ENCODE measurements around the gene GOLGA6D. TPM values are rescaled to one million over a fixed set of nuclear protein-coding genes. Genes with fewer than 3 reads are reported as not detected.
"Not testable (repeated sequence)": the region's sequence is repeated elsewhere in the genome, so short reads cannot be mapped to it uniquely, and the experiment has no call there.

The GOLGA6D gene
- polyA plus RNA-seq, 3 donors = not detected

DNA sequence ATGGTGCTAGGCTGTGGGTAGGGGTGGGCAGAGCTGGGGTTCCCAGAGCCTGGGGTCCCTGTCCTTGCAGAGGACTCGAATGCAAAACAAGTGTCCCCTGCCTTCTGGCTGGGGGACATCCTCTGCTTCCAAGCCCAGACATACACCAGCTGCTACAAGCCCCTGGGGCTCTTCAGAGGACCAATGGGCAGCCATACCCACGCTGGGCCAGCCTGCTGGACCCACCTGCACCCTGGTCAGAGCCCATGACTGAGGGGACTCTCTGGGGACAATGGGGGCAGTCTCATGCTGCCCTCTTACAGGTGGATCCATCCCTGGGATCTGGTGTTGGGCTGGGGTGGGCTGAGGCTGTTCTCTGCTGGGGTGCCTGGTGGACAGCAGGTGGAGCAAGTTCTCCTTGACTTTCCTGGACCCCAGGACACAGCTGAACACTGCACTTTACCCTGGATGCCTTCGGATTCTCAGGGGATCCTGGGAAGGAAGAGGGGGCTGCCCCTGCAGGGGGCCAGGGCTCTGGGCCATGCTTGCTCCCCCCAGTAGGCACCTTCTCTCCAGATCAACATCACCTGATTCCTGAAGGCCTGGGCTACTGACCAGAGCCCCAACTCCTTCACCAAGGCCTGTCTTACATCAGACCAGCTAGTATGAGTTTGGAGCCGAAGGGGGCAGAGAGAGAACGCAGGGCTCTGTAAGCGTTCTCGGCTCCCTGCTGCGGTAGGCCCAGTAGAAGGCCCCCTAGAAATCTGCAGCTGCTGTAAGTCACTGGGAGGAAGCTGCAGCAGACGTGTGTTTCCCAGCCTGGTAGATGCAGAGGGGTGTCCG is 46.1 kb downstream of the GOLGA6D start:
- DNase-seq = no peak
- H4K20me1 ChIP-seq (ENCODE audit: insufficient read depth, low read length) = no peaks in the 10 kb centered on the region
- H3K9me3 ChIP-seq (replicated peaks in 1 of 2; ENCODE audit: control insufficient read depth in 1 of 2, insufficient read depth in 1 of 2, low read length in 2 of 2) = no peaks in the 10 kb centered on the region
- H3K4me3 ChIP-seq (replicated peaks in 1 of 3; ENCODE audit: low read depth in 2 of 3, low read length in 3 of 3) = no peak overlapping the region
- intact Hi-C loops (cut with micrococcal nuclease) = no loop called here
- WGBS (ENCODE audit: insufficient coverage) = 76% methylated on average over 8 of the region's 10 CpGs
- H3K9ac ChIP-seq (ENCODE audit: insufficient read depth, low read length, poor library complexity, severe bottlenecking) = no peak overlapping the region
- peaks cover 0 to 10% (median 4%) of the 10 kb centered on the region in 3 donors for H3K27me3 Mint-ChIP-seq (ENCODE audit: low read depth in 3 of 3)
- no peaks in the 10 kb centered on the region for H3K4me1 Mint-ChIP-seq
- no peak overlapping the region for H2AFZ ChIP-seq (ENCODE audit: insufficient read depth, low read depth, low read length, poor library complexity, severe bottlenecking)
- TF ChIP-seq, protein P1, sequence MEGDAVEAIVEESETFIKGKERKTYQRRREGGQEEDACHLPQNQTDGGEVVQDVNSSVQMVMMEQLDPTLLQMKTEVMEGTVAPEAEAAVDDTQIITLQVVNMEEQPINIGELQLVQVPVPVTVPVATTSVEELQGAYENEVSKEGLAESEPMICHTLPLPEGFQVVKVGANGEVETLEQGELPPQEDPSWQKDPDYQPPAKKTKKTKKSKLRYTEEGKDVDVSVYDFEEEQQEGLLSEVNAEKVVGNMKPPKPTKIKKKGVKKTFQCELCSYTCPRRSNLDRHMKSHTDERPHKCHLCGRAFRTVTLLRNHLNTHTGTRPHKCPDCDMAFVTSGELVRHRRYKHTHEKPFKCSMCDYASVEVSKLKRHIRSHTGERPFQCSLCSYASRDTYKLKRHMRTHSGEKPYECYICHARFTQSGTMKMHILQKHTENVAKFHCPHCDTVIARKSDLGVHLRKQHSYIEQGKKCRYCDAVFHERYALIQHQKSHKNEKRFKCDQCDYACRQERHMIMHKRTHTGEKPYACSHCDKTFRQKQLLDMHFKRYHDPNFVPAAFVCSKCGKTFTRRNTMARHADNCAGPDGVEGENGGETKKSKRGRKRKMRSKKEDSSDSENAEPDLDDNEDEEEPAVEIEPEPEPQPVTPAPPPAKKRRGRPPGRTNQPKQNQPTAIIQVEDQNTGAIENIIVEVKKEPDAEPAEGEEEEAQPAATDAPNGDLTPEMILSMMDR (IDR thresholded peaks at IDR 0.05) = no peak
- H3K4me2 ChIP-seq (replicated peaks; ENCODE audit: extremely low read depth, low read length, poor library complexity, severe bottlenecking) = no peak overlapping the region
- H3K36me3 Mint-ChIP-seq = no peaks in the 10 kb centered on the region
- H3K4me1 ChIP-seq (ENCODE audit: control insufficient read depth in 1 of 2, insufficient read depth in 2 of 2, low read length in 2 of 2) = no peaks in the 10 kb centered on the region
- H3K27ac Mint-ChIP-seq = no peak overlapping the region
- H3K27ac ChIP-seq (ENCODE audit: low read depth in 1 of 2, low read length in 2 of 2) = no peak overlapping the region
- no peaks in the 10 kb centered on the region for H3K36me3 ChIP-seq (replicated peaks in 1 of 2; ENCODE audit: control insufficient read depth in 1 of 2, insufficient read depth in 2 of 2, low read length in 2 of 2)
- no peak overlapping the region for H3K4me3 Mint-ChIP-seq
- H3K9me3 Mint-ChIP-seq = no peaks in the 10 kb centered on the region
- no peaks in the 10 kb centered on the region for H3K27me3 ChIP-seq (ENCODE audit: control insufficient read depth in 2 of 2, insufficient read depth in 2 of 2, low read length in 2 of 2)
- no peaks in the 10 kb centered on the region for H3K79me2 ChIP-seq (ENCODE audit: insufficient read depth, low read length)

DNA sequence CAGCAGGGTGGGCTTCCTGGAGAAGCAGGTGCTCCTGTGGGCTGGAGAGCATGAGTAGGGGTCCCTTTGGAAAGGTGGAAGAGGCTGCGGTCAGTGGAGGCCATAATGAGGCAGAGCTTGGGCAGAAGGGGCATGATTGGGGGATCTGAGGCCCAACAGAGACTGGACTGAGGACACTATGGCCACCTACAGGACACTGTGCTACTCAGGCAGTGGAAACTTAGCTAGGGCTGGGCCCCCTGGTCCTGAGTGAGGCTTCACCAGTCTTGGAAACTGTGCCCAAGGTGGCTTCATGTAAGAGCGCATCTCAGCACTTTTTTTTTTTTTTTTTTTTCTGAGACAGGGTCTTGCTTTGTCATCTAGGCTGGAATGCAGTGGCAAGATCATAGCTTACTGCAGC is 46.9 kb downstream of the GOLGA6D start:
- TF ChIP-seq, protein P1 (IDR thresholded peaks at IDR 0.05) = no peak
- no peak overlapping the region for H3K4me2 ChIP-seq (replicated peaks; ENCODE audit: extremely low read depth, low read length, poor library complexity, severe bottlenecking)
- H4K20me1 ChIP-seq (ENCODE audit: insufficient read depth, low read length) = no peaks in the 10 kb centered on the region
- Mint-ChIP-seq H3K9me3 (no peaks in the 10 kb centered on the region), H3K4me3 (no peak overlapping the region), H3K4me1 (no peaks in the 10 kb centered on the region), H3K36me3 (no peaks in the 10 kb centered on the region), H3K27me3 (ENCODE audit: low read depth in 3 of 3) (peaks cover 0 to 10% (median 4%) of the 10 kb centered on the region in 3 donors), H3K27ac (no peak overlapping the region)
- no peak overlapping the region for H3K27ac ChIP-seq (ENCODE audit: low read depth in 1 of 2, low read length in 2 of 2)
- intact Hi-C loops (cut with micrococcal nuclease) = no loop called here
- no peaks in the 10 kb centered on the region for H3K27me3 ChIP-seq (ENCODE audit: control insufficient read depth in 2 of 2, insufficient read depth in 2 of 2, low read length in 2 of 2)
- no peak overlapping the region for H3K9ac ChIP-seq (ENCODE audit: insufficient read depth, low read length, poor library complexity, severe bottlenecking)
- WGBS (ENCODE audit: insufficient coverage) = 100% methylated on average over 2 of the region's 2 CpGs
- H3K79me2 ChIP-seq (ENCODE audit: insufficient read depth, low read length) = no peaks in the 10 kb centered on the region
- no peaks in the 10 kb centered on the region for H3K4me1 ChIP-seq (ENCODE audit: control insufficient read depth in 1 of 2, insufficient read depth in 2 of 2, low read length in 2 of 2)
- no peak overlapping the region for H2AFZ ChIP-seq (ENCODE audit: insufficient read depth, low read depth, low read length, poor library complexity, severe bottlenecking)
- no peak overlapping the region for H3K4me3 ChIP-seq (replicated peaks in 1 of 3; ENCODE audit: low read depth in 2 of 3, low read length in 3 of 3)
- no peak for DNase-seq
- H3K9me3 ChIP-seq (replicated peaks in 1 of 2; ENCODE audit: control insufficient read depth in 1 of 2, insufficient read depth in 1 of 2, low read length in 2 of 2) = no peaks in the 10 kb centered on the region
- H3K36me3 ChIP-seq (replicated peaks in 1 of 2; ENCODE audit: control insufficient read depth in 1 of 2, insufficient read depth in 2 of 2, low read length in 2 of 2) = no peaks in the 10 kb centered on the region

DNA sequence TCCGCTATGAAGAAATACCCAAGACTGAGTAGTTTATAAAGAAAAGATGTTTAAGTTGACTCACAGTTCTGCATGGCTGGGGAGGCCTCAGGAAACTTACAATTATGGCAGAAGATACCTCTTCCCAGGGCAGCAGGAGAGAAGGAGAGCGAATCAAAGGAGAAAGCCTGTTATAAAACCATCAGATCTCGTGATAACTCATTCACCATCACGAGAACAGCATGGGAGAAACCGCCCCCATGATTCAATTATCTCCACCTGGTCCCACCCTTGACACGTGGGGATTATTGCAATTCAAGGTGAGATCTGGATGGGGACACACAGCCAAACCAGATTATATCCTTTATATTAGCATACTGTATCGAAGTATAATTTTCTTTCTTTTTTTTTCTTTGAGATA is 49.5 kb downstream of the GOLGA6D start:
- H3K79me2 ChIP-seq (ENCODE audit: insufficient read depth, low read length); H3K27me3 Mint-ChIP-seq (ENCODE audit: low read depth in 3 of 3); H3K9me3 Mint-ChIP-seq; H3K9me3 ChIP-seq (replicated peaks in 1 of 2; ENCODE audit: control insufficient read depth in 1 of 2, insufficient read depth in 1 of 2, low read length in 2 of 2); H3K9ac ChIP-seq (ENCODE audit: insufficient read depth, low read length, poor library complexity, severe bottlenecking); H3K4me3 ChIP-seq (replicated peaks in 1 of 3; ENCODE audit: low read depth in 2 of 3, low read length in 3 of 3); H2AFZ ChIP-seq (ENCODE audit: insufficient read depth, low read depth, low read length, poor library complexity, severe bottlenecking); H3K27me3 ChIP-seq (ENCODE audit: control insufficient read depth in 2 of 2, insufficient read depth in 2 of 2, low read length in 2 of 2); H4K20me1 ChIP-seq (ENCODE audit: insufficient read depth, low read length); H3K36me3 Mint-ChIP-seq; intact Hi-C loops (cut with micrococcal nuclease); H3K27ac ChIP-seq (ENCODE audit: low read depth in 1 of 2, low read length in 2 of 2); DNase-seq; H3K4me3 Mint-ChIP-seq; H3K36me3 ChIP-seq (replicated peaks in 1 of 2; ENCODE audit: control insufficient read depth in 1 of 2, insufficient read depth in 2 of 2, low read length in 2 of 2); H3K27ac Mint-ChIP-seq; H3K4me2 ChIP-seq (replicated peaks; ENCODE audit: extremely low read depth, low read length, poor library complexity, severe bottlenecking): not testable (repeated sequence)
- H3K4me1 ChIP-seq (ENCODE audit: control insufficient read depth in 1 of 2, insufficient read depth in 2 of 2, low read length in 2 of 2) = peaks cover 12 to 16% of the 10 kb centered on the region in 2 donors
- 92% methylated on average over 5 of the region's 7 CpGs for WGBS (ENCODE audit: insufficient coverage)
- peaks cover 16% of the 10 kb centered on the region for H3K4me1 Mint-ChIP-seq
